BJ (cell line): ENCODE data around the gene NPC1. TPM values are rescaled to one million over a fixed set of nuclear protein-coding genes. Genes with fewer than 3 reads are reported as not detected.

ENCODE experiments used
- CTCF ChIA-PET: fragments of 350-600 bp; formaldehyde crosslinking; extraction: SDS; loops from one replicate; lab custom pipeline; 2021; ENCODE audit warnings: antibody characterized with exemption, inconsistent platforms; lab: Yijun Ruan, JAX
- POLR2A ChIA-PET: fragments of 300-600 bp; sonication (Branson Sonifier 250); formaldehyde crosslinking; extraction: SDS; loops from one replicate; lab custom pipeline; 2021; ENCODE audit warnings: antibody characterized with exemption; lab: Charles Lee
- DNase-seq: peaks from one replicate; pipeline ENCODE4 v3.0.0-alpha.2; 2011; ENCODE audit warnings: low read depth
- H3K27me3 ChIP-seq: 2 replicates; pipeline ENCODE4 v1.6.0; 2011; ENCODE audit warnings: low read length; ENCODE audit not compliant: control insufficient read depth, insufficient read depth
- H3K36me3 ChIP-seq: 2 replicates; pipeline ENCODE4 v1.5.1; 2011; ENCODE audit warnings: low read length; ENCODE audit not compliant: control insufficient read depth, insufficient read depth
- H3K4me3 ChIP-seq: 2 replicates; pipeline ENCODE4 v1.5.1; 2011; ENCODE audit warnings: low read depth, mild to moderate bottlenecking, control low read depth, low read length
- polyA plus RNA-seq: library from polyadenylated mRNA; depleted of rRNA; stranded (reverse); fragments of >200 nt; gene quantifications from 2 replicates; pipeline ENCODE4 v1.2.3, GENCODE V29; 2011
- TF ChIP-seq, protein P1 (sequence below): IDR thresholded peaks from 2 replicates; pipeline ENCODE4 v1.5.1; 2011; ENCODE audit warnings: low read depth, mild to moderate bottlenecking, control low read depth, inconsistent platforms, low read length, moderate library complexity; ENCODE audit not compliant: insufficient read depth

Gene NPC1
- polyA plus RNA-seq, 1 experiment: 54.5 TPM

DNA sequence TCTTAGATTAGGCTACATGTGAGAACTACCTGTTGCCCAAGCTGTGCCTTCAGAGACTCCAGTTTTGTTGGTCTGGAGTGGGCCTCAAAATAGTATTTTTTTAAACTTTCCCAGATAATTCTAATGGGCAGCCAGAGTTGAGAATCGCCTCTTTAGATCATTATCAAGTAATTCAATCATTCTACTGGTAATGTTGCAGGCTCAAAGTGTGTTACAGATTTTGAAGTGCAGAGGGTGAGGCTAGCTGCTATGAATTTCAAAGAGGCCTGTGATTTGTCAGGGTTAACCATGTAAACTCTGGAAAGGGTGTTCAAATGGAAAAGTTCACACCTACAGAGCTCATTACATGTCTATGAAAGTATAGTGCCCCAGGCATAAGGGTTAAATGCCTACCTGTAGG, 46.3 kb upstream of the NPC1 start:
- H3K36me3 ChIP-seq: no peaks in the 10 kb centered on the region
- ChIA-PET POLR2A (no interaction called here), CTCF (interaction anchor here (1.3 to 2.5 kb wide), 2 partner anchors 10 to 179 kb away, joined by 3 to 8 read pairs; no protein-coding TSS in a partner anchor)
- no peak for DNase-seq
- H3K4me3 ChIP-seq: no peak overlapping the region
- TF ChIP-seq, protein P1, sequence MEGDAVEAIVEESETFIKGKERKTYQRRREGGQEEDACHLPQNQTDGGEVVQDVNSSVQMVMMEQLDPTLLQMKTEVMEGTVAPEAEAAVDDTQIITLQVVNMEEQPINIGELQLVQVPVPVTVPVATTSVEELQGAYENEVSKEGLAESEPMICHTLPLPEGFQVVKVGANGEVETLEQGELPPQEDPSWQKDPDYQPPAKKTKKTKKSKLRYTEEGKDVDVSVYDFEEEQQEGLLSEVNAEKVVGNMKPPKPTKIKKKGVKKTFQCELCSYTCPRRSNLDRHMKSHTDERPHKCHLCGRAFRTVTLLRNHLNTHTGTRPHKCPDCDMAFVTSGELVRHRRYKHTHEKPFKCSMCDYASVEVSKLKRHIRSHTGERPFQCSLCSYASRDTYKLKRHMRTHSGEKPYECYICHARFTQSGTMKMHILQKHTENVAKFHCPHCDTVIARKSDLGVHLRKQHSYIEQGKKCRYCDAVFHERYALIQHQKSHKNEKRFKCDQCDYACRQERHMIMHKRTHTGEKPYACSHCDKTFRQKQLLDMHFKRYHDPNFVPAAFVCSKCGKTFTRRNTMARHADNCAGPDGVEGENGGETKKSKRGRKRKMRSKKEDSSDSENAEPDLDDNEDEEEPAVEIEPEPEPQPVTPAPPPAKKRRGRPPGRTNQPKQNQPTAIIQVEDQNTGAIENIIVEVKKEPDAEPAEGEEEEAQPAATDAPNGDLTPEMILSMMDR: no peak
- H3K27me3 ChIP-seq: no peaks in the 10 kb centered on the region

DNA sequence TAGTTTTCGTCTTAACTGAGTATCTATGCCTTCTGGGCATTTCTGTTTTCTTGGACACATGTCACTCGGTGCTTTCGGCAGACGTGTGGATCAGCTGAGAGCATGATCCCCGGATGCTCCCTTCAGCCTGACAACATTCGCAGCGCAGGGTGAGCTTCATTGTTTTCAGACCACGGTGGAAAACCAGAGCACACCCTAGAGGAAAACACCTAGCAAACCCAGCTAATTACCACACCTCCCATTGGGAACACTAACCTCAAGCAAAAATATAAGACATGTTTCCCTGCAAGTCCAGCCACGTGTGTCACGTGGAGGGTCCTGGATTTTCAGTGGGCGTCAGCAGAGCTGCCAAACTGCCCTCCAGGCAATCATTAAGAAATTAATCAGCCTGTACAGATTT, 45.4 kb upstream of the NPC1 start:
- POLR2A ChIA-PET: no interaction called here
- Histone ChIP-seq H3K36me3 (no peaks in the 10 kb centered on the region), H3K4me3 (no peak overlapping the region), H3K27me3 (no peaks in the 10 kb centered on the region)
- CTCF ChIA-PET: interaction anchor here (0.5 to 2.4 kb wide), 4 partner anchors 9 to 180 kb away, joined by 3 to 10 read pairs (median 3); no protein-coding TSS in a partner anchor
- TF ChIP-seq, protein P1: no peak
- DNase-seq: no peak

DNA sequence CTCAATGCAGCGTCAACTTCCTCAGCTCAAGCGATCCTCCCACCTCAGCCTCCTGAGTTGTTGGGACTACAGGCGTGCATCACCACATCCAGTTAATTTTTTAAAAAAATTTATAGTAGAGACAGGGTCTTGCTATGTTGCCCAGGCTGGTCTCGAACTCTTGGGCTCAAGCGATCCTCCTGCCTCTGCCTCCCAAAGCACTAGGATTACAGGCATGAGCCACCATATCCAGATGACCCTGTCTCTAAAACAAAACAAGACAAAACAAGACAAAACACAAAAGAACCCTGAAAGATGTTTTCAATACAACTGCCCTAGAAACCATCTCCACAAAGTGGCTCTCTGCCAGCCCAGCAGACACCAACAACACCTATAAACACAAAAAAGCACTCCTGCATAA, 45.0 kb upstream of the NPC1 start:
- POLR2A ChIA-PET: no interaction called here
- Histone ChIP-seq H3K36me3 (no peaks in the 10 kb centered on the region), H3K4me3 (no peak overlapping the region), H3K27me3 (no peaks in the 10 kb centered on the region)
- DNase-seq: no peak
- TF ChIP-seq, protein P1: no peak
- CTCF ChIA-PET: interaction anchor here (0.5 to 2.4 kb wide), 3 partner anchors 10 to 40 kb away, joined by 3 to 10 read pairs (median 3); no protein-coding TSS in a partner anchor

DNA sequence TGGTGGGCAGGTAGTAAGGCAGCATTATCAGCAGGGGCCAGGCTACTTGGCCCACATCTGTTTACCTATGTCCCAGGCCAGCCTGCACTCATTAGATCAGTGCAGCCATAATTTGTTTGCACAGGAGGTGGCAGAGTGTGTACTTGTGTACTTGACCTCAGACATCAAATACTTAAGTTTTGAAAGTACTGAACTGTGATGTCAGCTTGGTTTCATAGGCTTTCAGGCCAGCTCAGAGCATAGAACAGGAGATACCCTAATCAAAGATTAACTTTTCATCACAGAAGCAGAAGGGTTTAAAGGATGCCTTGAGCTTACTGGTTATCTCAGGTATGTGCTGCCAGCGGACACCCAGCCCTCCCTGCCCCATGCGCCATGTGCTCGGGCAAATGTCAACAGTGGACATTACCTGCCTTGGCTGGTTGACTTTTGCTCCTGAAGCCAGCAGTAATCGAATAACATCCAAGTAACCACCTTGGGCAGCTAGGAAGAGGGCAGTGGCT, 43.2 kb upstream of the NPC1 start:
- H3K36me3 ChIP-seq: no peaks in the 10 kb centered on the region
- no peaks in the 10 kb centered on the region for H3K27me3 ChIP-seq
- ChIA-PET POLR2A (no interaction called here), CTCF (interaction anchor here (0.7 to 1.3 kb wide), 2 partner anchors 16 to 74 kb away, joined by 3 to 7 read pairs; no protein-coding TSS in a partner anchor)
- no peak overlapping the region for H3K4me3 ChIP-seq
- TF ChIP-seq, protein P1: no peak
- no peak for DNase-seq

DNA sequence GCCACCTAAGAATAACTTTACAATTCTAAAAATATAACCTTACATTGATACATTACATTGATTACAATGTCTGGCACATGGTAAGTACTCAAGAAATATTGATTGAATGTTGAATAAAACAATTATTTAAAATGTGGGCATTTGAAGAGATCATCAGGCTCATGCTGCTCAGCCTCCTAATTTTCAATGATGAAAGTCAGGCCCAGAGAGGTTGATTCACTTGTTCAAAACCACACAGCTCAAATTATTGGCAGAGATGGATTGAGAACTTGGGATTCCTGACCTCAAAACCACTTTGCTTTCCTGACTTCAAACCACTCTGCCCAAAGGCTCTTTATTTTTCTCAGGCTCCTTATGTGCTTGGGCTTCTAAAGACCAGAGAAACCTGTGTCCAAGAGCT, 41.7 kb upstream of the NPC1 start:
- no peaks in the 10 kb centered on the region for H3K36me3 ChIP-seq

More for the DNA sequence above, 41.7 kb upstream of the NPC1 start:
- POLR2A ChIA-PET: no interaction called here
- DNase-seq: no peak
- CTCF ChIA-PET: interaction anchor here (1.0 to 1.1 kb wide), 3 partner anchors 13 to 56 kb away, joined by 3 read pairs; no protein-coding TSS in a partner anchor
- Histone ChIP-seq H3K4me3 (no peak overlapping the region), H3K27me3 (no peaks in the 10 kb centered on the region)
- TF ChIP-seq, protein P1: no peak
